GM12878 (cell line): ENCODE data around the gene PPP2R5B. TPM values are rescaled to one million over a fixed set of nuclear protein-coding genes. Genes with fewer than 3 reads are reported as not detected.

Source experiments
- BHLHE40 ChIP-seq, 2 experiments: fragments of 450-650 bp in 1 of 2; IDR thresholded peaks; 2 replicates each; pipeline ENCODE4 v1.6.1; 2011 to 2017; ENCODE audit warnings: low read depth in 2 of 2, borderline replicate concordance in 1 of 2, improper control_type of control experiment in 1 of 2, low read length in 1 of 2, mild to moderate bottlenecking in 1 of 2
- CHD2 ChIP-seq: IDR thresholded peaks from 2 replicates; pipeline ENCODE4 v1.6.1; 2011; ENCODE audit warnings: low read depth, low read length, improper control_type of control experiment, borderline replicate concordance
- CREM ChIP-seq: IDR thresholded peaks from 2 replicates; pipeline ENCODE4 v1.6.1; 2014; ENCODE audit warnings: antibody characterized with exemption, low read depth
- DPF2 ChIP-seq: fragments of 450-650 bp; IDR thresholded peaks from 2 replicates; pipeline ENCODE4 v1.6.1; 2017; ENCODE audit warnings: mild to moderate bottlenecking
- HCFC1 ChIP-seq: fragments of 150-350 bp; IDR thresholded peaks from 2 replicates; pipeline ENCODE4 v1.6.1; 2014; ENCODE audit warnings: low read length
- HDAC6 ChIP-seq: fragments of 200-600 bp; sonication (generic); IDR thresholded peaks from one replicate; pipeline ENCODE4 v1.8.0; 2017; ENCODE audit warnings: antibody characterized with exemption; ENCODE audit not compliant: unreplicated experiment
- IKZF1 ChIP-seq: fragments of 450-650 bp; conservative IDR thresholded peaks from 2 replicates; pipeline ENCODE4 v1.6.1; 2017; ENCODE audit warnings: antibody characterized with exemption, mild to moderate bottlenecking
- LARP7 ChIP-seq: fragments of 450-650 bp; IDR thresholded peaks from 2 replicates; pipeline ENCODE4 v1.6.1; 2017; ENCODE audit warnings: mild to moderate bottlenecking
- MAX ChIP-seq: IDR thresholded peaks from 2 replicates; pipeline ENCODE4 v1.6.1; 2012; ENCODE audit warnings: low read depth, low read length, improper control_type of control experiment
- NFYA ChIP-seq: IDR thresholded peaks from 2 replicates; pipeline ENCODE4 v1.6.1; 2011; ENCODE audit warnings: low read depth, mild to moderate bottlenecking, low read length, improper control_type of control experiment, borderline replicate concordance
- NR2C1 ChIP-seq: fragments of 450-650 bp; IDR thresholded peaks from 2 replicates; pipeline ENCODE4 v1.6.1; 2017; ENCODE audit warnings: antibody characterized with exemption, mild to moderate bottlenecking, moderate library complexity
- PAX5 ChIP-seq: IDR thresholded peaks from 2 replicates; pipeline ENCODE4 v1.6.1; 2011; ENCODE audit warnings: low read depth, low read length, borderline replicate concordance
- POLR2AphosphoS5 ChIP-seq: IDR thresholded peaks from 2 replicates; pipeline ENCODE4 v1.6.1; 2011; ENCODE audit warnings: mild to moderate bottlenecking, low read length, inconsistent platforms
- RB1 ChIP-seq: fragments of 450-650 bp; formaldehyde crosslinking; IDR thresholded peaks from 2 replicates; pipeline ENCODE4 v1.6.1; 2017; ENCODE audit warnings: mild to moderate bottlenecking, borderline replicate concordance
- RFX5 ChIP-seq: IDR thresholded peaks from 2 replicates; pipeline ENCODE4 v1.6.1; 2011; ENCODE audit warnings: low read depth, low read length, improper control_type of control experiment
- SMAD5 ChIP-seq: IDR thresholded peaks from 2 replicates; pipeline ENCODE4 v1.6.1; 2016; ENCODE audit warnings: antibody characterized with exemption, low read depth
- SUPT20H ChIP-seq: IDR thresholded peaks from 2 replicates; pipeline ENCODE4 v1.6.1; 2011; ENCODE audit warnings: low read depth, mild to moderate bottlenecking, low read length, moderate library complexity, borderline replicate concordance; ENCODE audit not compliant: control insufficient read depth
- SUZ12 ChIP-seq: fragments of 200-600 bp; sonication (generic); IDR thresholded peaks from one replicate; pipeline ENCODE4 v1.6.1; 2018; ENCODE audit warnings: antibody characterized with exemption, mild to moderate bottlenecking; ENCODE audit not compliant: unreplicated experiment
- TAF1 ChIP-seq: IDR thresholded peaks from 2 replicates; pipeline ENCODE4 v1.6.1; 2011; ENCODE audit warnings: mild to moderate bottlenecking, low read depth, low read length, borderline replicate concordance
- ZNF24 ChIP-seq: fragments of 450-650 bp; IDR thresholded peaks from 2 replicates; pipeline ENCODE4 v1.6.1; 2017; ENCODE audit warnings: antibody characterized with exemption, mild to moderate bottlenecking
- polyA plus RNA-seq, 11 experiments: library from polyadenylated mRNA; depleted of rRNA in 4 of 11; unstranded in 6 of 11; stranded (reverse) in 5 of 11; fragments of >200 nt; fragmentation: Nextera tagmentation in 4 of 11; fragmentation: Illumina TruSeq in 1 of 11; extraction: Ambion mirVana in 4 of 11; extraction: Trizol in 1 of 11; gene quantifications; 1 replicate in 1 of 11; 2 replicates in 10 of 11; pipeline versions ENCODE4 v1.2.1 to v1.2.3, GENCODE V29; 2011 to 2016; ENCODE audit warnings: inconsistent platforms in 2 of 11, missing spikeins in 2 of 11, low read depth in 1 of 11
- total RNA-seq, 4 experiments: library from RNA; depleted of rRNA in 3 of 4; stranded (reverse); fragments of >200 nt in 3 of 4; fragmentation: Illumina TruSeq in 1 of 4; extraction: Trizol in 1 of 4; gene quantifications; 2 replicates each; pipeline versions ENCODE4 v1.2.1 to v1.2.3, GENCODE V29; 2013 to 2021
- TF ChIP-seq, protein P1 (sequence below): fragments of 150-350 bp; IDR thresholded peaks from 2 replicates; pipeline ENCODE4 v1.6.1; 2016; ENCODE audit warnings: low read depth, low read length
- TF ChIP-seq, protein P2 (sequence below): fragments of 450-650 bp; IDR thresholded peaks from 2 replicates; pipeline ENCODE4 v1.6.1; 2017; ENCODE audit warnings: low read depth, mild to moderate bottlenecking, moderate library complexity
- TF ChIP-seq, protein P3 (sequence below), 3 experiments: IDR thresholded peaks in 2 of 3; conservative IDR thresholded peaks in 1 of 3; 2 replicates each; pipeline ENCODE4 v1.5.1; 2011; ENCODE audit warnings: low read depth in 3 of 3, low read length in 3 of 3, mild to moderate bottlenecking in 3 of 3, control low read depth in 2 of 3, moderate library complexity in 2 of 3, inconsistent platforms in 1 of 3, mixed read lengths in 1 of 3; ENCODE audit not compliant: control insufficient read depth in 2 of 3, insufficient read depth in 1 of 3; ENCODE audit errors: extremely low read depth in 1 of 3

Gene PPP2R5B
- total and polyA plus RNA-seq, 10 of the 15 experiments (the other 5 are each of a cell fraction or from before 2014, with no cell fraction given), result 0.08 to 6.7 (median 2.0) TPM

GRCh38 chr11:64916775-64917662 lies 7.5 kb upstream of the PPP2R5B start, which contains the start of gene ATG2A (continued):
- TF ChIP-seq, protein P1, sequence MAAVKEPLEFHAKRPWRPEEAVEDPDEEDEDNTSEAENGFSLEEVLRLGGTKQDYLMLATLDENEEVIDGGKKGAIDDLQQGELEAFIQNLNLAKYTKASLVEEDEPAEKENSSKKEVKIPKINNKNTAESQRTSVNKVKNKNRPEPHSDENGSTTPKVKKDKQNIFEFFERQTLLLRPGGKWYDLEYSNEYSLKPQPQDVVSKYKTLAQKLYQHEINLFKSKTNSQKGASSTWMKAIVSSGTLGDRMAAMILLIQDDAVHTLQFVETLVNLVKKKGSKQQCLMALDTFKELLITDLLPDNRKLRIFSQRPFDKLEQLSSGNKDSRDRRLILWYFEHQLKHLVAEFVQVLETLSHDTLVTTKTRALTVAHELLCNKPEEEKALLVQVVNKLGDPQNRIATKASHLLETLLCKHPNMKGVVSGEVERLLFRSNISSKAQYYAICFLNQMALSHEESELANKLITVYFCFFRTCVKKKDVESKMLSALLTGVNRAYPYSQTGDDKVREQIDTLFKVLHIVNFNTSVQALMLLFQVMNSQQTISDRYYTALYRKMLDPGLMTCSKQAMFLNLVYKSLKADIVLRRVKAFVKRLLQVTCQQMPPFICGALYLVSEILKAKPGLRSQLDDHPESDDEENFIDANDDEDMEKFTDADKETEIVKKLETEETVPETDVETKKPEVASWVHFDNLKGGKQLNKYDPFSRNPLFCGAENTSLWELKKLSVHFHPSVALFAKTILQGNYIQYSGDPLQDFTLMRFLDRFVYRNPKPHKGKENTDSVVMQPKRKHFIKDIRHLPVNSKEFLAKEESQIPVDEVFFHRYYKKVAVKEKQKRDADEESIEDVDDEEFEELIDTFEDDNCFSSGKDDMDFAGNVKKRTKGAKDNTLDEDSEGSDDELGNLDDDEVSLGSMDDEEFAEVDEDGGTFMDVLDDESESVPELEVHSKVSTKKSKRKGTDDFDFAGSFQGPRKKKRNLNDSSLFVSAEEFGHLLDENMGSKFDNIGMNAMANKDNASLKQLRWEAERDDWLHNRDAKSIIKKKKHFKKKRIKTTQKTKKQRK, result no peak
- TF ChIP-seq SUZ12, result no peak
- TF ChIP-seq MAX, result no peak
- TF ChIP-seq, protein P2, sequence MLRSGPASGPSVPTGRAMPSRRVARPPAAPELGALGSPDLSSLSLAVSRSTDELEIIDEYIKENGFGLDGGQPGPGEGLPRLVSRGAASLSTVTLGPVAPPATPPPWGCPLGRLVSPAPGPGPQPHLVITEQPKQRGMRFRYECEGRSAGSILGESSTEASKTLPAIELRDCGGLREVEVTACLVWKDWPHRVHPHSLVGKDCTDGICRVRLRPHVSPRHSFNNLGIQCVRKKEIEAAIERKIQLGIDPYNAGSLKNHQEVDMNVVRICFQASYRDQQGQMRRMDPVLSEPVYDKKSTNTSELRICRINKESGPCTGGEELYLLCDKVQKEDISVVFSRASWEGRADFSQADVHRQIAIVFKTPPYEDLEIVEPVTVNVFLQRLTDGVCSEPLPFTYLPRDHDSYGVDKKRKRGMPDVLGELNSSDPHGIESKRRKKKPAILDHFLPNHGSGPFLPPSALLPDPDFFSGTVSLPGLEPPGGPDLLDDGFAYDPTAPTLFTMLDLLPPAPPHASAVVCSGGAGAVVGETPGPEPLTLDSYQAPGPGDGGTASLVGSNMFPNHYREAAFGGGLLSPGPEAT, result peak; percentile 93
- peak; percentile 81 for TF ChIP-seq NR2C1
- peak; percentile 57 for TF ChIP-seq DPF2
- TF ChIP-seq NFYA, result no peak
- TF ChIP-seq, protein P3, sequence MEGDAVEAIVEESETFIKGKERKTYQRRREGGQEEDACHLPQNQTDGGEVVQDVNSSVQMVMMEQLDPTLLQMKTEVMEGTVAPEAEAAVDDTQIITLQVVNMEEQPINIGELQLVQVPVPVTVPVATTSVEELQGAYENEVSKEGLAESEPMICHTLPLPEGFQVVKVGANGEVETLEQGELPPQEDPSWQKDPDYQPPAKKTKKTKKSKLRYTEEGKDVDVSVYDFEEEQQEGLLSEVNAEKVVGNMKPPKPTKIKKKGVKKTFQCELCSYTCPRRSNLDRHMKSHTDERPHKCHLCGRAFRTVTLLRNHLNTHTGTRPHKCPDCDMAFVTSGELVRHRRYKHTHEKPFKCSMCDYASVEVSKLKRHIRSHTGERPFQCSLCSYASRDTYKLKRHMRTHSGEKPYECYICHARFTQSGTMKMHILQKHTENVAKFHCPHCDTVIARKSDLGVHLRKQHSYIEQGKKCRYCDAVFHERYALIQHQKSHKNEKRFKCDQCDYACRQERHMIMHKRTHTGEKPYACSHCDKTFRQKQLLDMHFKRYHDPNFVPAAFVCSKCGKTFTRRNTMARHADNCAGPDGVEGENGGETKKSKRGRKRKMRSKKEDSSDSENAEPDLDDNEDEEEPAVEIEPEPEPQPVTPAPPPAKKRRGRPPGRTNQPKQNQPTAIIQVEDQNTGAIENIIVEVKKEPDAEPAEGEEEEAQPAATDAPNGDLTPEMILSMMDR (IDR thresholded peaks at IDR 0.05 in 2 of 3, conservative IDR thresholded peaks at IDR 0.05 in 1 of 3; ENCODE audit: control insufficient read depth in 2 of 3, extremely low read depth in 1 of 3, insufficient read depth in 1 of 3, low read depth in 3 of 3, low read length in 3 of 3), result no peak
- TF ChIP-seq POLR2AphosphoS5, result peak; percentile 85
- TF ChIP-seq HDAC6, result peak; percentile 21
- peak; percentile 52; the same call in 1 of the 2 replicates for TF ChIP-seq RB1
- no peak for TF ChIP-seq PAX5
- peak; percentile 66 for TF ChIP-seq IKZF1
- TF ChIP-seq CHD2, result peak; percentile 55; the same call in 1 of the 2 replicates
- peak; percentile 22; the same call in 1 of the 2 replicates for TF ChIP-seq CREM
- 0 out of 2 replicates have a peak, but pooled peaks have one; percentile 22 for TF ChIP-seq SMAD5
- TF ChIP-seq LARP7, result peak; percentile 97
- peak; percentile 69 for TF ChIP-seq HCFC1
- TF ChIP-seq TAF1, result peak; percentile 74
- TF ChIP-seq SUPT20H, result no peak
- TF ChIP-seq BHLHE40 (IDR thresholded peaks at IDR 0.05; ENCODE audit: borderline replicate concordance in 1 of 2, low read depth in 2 of 2, low read length in 1 of 2), result peak in 1 of 2 experiments; percentile 12; a peak in 2 of 4 replicates
- peak; percentile 70 for TF ChIP-seq RFX5
- TF ChIP-seq ZNF24, result 0 out of 2 replicates have a peak, but pooled peaks have one; percentile 11
